ENCODE results near the gene CCIN. TPM values are rescaled to one million over a fixed set of nuclear protein-coding genes. Genes with fewer than 3 reads are reported as not detected.

Gene CCIN
- total and polyA plus RNA-seq, 9 of the 15 experiments (the other 6 are each of a cell fraction or from before 2014, with no cell fraction given) = not detected

DNA sequence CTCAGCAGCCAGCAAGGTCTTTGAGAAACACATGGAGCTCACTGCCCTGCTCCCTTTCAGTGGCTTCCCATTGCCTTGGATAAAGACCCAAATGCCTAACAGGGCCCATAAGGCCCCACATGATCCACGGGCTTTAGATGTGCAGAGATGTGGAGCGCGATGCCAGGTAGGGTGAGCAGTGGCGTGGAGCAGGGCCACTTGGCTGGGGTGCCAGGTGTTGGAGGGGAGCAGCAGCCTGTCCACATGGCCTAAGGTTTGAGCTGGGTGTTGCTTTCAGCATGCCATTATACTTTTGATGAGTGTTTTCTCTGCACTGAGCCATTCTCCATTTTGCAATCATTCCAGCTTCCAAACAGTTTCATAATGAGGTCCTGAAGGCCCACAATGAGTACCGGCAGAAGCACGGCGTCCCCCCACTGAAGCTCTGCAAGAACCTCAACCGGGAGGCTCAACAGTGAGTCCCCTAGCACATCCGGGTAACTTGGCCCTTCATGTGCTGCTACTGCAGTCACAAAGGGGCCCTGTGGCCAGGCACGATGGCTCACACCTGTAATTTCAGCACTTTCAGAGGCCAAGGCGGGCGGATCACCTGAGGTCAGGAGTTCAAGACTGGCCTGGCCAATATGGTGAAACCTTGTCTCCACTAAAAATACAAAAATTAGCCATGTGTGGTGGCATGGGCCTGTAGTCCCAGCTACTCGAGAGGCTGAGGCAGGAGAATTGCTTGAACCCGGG is 21.6 kb upstream of the CCIN start (continued):
- TF ChIP-seq, protein P1, sequence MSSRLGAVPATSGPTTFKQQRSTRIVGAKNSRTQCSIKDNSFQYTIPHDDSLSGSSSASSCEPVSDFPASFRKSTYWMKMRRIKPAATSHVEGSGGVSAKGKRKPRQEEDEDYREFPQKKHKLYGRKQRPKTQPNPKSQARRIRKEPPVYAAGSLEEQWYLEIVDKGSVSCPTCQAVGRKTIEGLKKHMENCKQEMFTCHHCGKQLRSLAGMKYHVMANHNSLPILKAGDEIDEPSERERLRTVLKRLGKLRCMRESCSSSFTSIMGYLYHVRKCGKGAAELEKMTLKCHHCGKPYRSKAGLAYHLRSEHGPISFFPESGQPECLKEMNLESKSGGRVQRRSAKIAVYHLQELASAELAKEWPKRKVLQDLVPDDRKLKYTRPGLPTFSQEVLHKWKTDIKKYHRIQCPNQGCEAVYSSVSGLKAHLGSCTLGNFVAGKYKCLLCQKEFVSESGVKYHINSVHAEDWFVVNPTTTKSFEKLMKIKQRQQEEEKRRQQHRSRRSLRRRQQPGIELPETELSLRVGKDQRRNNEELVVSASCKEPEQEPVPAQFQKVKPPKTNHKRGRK (tag; IDR thresholded peaks at IDR 0.05) = no peak
- TF ChIP-seq, protein P2, sequence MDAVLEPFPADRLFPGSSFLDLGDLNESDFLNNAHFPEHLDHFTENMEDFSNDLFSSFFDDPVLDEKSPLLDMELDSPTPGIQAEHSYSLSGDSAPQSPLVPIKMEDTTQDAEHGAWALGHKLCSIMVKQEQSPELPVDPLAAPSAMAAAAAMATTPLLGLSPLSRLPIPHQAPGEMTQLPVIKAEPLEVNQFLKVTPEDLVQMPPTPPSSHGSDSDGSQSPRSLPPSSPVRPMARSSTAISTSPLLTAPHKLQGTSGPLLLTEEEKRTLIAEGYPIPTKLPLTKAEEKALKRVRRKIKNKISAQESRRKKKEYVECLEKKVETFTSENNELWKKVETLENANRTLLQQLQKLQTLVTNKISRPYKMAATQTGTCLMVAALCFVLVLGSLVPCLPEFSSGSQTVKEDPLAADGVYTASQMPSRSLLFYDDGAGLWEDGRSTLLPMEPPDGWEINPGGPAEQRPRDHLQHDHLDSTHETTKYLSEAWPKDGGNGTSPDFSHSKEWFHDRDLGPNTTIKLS (IDR thresholded peaks at IDR 0.05; ENCODE audit: borderline replicate concordance, low read depth) = no peak
- TF ChIP-seq ZNF583 (CRISPR knock-in tag; IDR thresholded peaks at IDR 0.05) (no peak), STAG1 (CRISPR knock-in tag; IDR thresholded peaks at IDR 0.05; ENCODE audit: borderline replicate concordance) (no peak), BRD9 (IDR thresholded peaks at IDR 0.05; ENCODE audit: low read depth, partially characterized antibody) (no peak), RFX1 (IDR thresholded peaks at IDR 0.05) (no peak), ZNF224 (CRISPR knock-in tag; IDR thresholded peaks at IDR 0.05) (no peak), ZEB2 (IDR thresholded peaks at IDR 0.05) (no peak)
- TF ChIP-seq, protein P3, sequence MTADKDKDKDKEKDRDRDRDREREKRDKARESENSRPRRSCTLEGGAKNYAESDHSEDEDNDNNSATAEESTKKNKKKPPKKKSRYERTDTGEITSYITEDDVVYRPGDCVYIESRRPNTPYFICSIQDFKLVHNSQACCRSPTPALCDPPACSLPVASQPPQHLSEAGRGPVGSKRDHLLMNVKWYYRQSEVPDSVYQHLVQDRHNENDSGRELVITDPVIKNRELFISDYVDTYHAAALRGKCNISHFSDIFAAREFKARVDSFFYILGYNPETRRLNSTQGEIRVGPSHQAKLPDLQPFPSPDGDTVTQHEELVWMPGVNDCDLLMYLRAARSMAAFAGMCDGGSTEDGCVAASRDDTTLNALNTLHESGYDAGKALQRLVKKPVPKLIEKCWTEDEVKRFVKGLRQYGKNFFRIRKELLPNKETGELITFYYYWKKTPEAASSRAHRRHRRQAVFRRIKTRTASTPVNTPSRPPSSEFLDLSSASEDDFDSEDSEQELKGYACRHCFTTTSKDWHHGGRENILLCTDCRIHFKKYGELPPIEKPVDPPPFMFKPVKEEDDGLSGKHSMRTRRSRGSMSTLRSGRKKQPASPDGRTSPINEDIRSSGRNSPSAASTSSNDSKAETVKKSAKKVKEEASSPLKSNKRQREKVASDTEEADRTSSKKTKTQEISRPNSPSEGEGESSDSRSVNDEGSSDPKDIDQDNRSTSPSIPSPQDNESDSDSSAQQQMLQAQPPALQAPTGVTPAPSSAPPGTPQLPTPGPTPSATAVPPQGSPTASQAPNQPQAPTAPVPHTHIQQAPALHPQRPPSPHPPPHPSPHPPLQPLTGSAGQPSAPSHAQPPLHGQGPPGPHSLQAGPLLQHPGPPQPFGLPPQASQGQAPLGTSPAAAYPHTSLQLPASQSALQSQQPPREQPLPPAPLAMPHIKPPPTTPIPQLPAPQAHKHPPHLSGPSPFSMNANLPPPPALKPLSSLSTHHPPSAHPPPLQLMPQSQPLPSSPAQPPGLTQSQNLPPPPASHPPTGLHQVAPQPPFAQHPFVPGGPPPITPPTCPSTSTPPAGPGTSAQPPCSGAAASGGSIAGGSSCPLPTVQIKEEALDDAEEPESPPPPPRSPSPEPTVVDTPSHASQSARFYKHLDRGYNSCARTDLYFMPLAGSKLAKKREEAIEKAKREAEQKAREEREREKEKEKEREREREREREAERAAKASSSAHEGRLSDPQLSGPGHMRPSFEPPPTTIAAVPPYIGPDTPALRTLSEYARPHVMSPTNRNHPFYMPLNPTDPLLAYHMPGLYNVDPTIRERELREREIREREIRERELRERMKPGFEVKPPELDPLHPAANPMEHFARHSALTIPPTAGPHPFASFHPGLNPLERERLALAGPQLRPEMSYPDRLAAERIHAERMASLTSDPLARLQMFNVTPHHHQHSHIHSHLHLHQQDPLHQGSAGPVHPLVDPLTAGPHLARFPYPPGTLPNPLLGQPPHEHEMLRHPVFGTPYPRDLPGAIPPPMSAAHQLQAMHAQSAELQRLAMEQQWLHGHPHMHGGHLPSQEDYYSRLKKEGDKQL (CRISPR knock-in tag; IDR thresholded peaks at IDR 0.05; ENCODE audit: borderline replicate concordance) = no peak
- TF ChIP-seq, protein P4, sequence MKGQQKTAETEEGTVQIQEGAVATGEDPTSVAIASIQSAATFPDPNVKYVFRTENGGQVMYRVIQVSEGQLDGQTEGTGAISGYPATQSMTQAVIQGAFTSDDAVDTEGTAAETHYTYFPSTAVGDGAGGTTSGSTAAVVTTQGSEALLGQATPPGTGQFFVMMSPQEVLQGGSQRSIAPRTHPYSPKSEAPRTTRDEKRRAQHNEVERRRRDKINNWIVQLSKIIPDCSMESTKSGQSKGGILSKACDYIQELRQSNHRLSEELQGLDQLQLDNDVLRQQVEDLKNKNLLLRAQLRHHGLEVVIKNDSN (CRISPR knock-in tag; IDR thresholded peaks at IDR 0.05) = no peak
- TF ChIP-seq, protein P5, sequence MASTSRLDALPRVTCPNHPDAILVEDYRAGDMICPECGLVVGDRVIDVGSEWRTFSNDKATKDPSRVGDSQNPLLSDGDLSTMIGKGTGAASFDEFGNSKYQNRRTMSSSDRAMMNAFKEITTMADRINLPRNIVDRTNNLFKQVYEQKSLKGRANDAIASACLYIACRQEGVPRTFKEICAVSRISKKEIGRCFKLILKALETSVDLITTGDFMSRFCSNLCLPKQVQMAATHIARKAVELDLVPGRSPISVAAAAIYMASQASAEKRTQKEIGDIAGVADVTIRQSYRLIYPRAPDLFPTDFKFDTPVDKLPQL (IDR thresholded peaks at IDR 0.05; ENCODE audit: extremely low read depth, insufficient read length) = no peak
- TF ChIP-seq, protein P6, sequence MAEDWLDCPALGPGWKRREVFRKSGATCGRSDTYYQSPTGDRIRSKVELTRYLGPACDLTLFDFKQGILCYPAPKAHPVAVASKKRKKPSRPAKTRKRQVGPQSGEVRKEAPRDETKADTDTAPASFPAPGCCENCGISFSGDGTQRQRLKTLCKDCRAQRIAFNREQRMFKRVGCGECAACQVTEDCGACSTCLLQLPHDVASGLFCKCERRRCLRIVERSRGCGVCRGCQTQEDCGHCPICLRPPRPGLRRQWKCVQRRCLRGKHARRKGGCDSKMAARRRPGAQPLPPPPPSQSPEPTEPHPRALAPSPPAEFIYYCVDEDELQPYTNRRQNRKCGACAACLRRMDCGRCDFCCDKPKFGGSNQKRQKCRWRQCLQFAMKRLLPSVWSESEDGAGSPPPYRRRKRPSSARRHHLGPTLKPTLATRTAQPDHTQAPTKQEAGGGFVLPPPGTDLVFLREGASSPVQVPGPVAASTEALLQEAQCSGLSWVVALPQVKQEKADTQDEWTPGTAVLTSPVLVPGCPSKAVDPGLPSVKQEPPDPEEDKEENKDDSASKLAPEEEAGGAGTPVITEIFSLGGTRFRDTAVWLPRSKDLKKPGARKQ (CRISPR knock-in tag; IDR thresholded peaks at IDR 0.05) = no peak

Data from K562 (cell line).